ENCODE measurements around the gene GLO1.

The GLO1 gene

GRCh38 chr6:38634518-38634917 is 68.4 kb downstream of the GLO1 start:
- no peak for TF ChIP-seq CTCF (conservative IDR thresholded peaks at IDR 0.05; ENCODE audit: low read depth, low read length)
- peak; percentile 24 for DNase-seq (ENCODE audit: low read depth)
- H3K4me3 ChIP-seq (ENCODE audit: low read depth, low read length), result no peak overlapping the region

DNA sequence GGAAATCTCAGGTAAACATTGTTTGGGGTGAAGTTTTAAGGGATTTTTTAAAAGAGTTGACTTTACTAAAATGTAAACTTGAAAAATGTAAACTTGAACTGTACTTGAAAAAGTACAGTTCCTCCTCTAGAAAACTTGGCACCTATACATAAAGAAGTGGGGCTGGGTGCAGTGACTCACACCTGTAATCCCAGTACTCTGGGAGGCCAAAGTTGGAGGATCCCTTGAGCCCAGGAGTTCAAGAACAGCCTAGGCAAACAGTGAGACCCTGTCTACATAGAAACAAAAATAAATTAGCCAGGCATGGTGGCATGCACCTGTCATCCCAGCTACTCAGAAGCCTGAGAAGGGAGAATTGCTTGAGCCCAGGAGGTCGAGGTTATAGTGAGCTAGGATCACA is 70.5 kb downstream of the GLO1 start:
- no peak for TF ChIP-seq CTCF (conservative IDR thresholded peaks at IDR 0.05; ENCODE audit: low read depth, low read length)
- no peak for DNase-seq (ENCODE audit: low read depth)
- no peak overlapping the region for H3K4me3 ChIP-seq (ENCODE audit: low read depth, low read length)

- no peak for TF ChIP-seq CTCF (conservative IDR thresholded peaks at IDR 0.05; ENCODE audit: low read depth, low read length)
- no peak overlapping the region for H3K4me3 ChIP-seq (ENCODE audit: low read depth, low read length)
- no peak for DNase-seq (ENCODE audit: low read depth)
Measured at GRCh38 chr6:38631186-38631783, 71.7 kb downstream of the GLO1 start.

Data from choroid plexus epithelial cell (primary cell).